AG20443 (cell line): ENCODE results near the gene SLC35E3.
"Not testable (repeated sequence)": the region's sequence is repeated elsewhere in the genome, so short reads cannot be mapped to it uniquely, and the experiment has no call there.

Experiments used
- DNase-seq: peaks from one replicate; pipeline ENCODE4 v3.0.0; 2012; ENCODE audit warnings: low spot score, mixed read lengths

Gene SLC35E3

GRCh38 chr12:68813242-68813593, 67.2 kb downstream of the SLC35E3 start:
- DNase-seq: no peak

GRCh38 chr12:68814490-68815231, 68.7 kb downstream of the SLC35E3 start:
- no peak for DNase-seq

- no peak for DNase-seq
These were observed 69.4 kb downstream of the SLC35E3 start for GRCh38 chr12:68815232-68815927.

- DNase-seq: no peak
These were observed 70.2 kb downstream of the SLC35E3 start for GRCh38 chr12:68815928-68816800.

- DNase-seq: not testable (repeated sequence)
These were observed 73.5 kb downstream of the SLC35E3 start for GRCh38 chr12:68819481-68819880.

GRCh38 chr12:68821357-68822188, 75.6 kb downstream of the SLC35E3 start:
- no peak for DNase-seq

GRCh38 chr12:68823696-68824095, 77.7 kb downstream of the SLC35E3 start:
- DNase-seq: no peak

GRCh38 chr12:68824131-68824530, 78.2 kb downstream of the SLC35E3 start:
- no peak for DNase-seq

- DNase-seq: no peak
These were observed 78.7 kb downstream of the SLC35E3 start for GRCh38 chr12:68824597-68825250.

- no peak for DNase-seq
These were observed 79.7 kb downstream of the SLC35E3 start for GRCh38 chr12:68825569-68826217.

- no peak for DNase-seq
These were observed 82.1 kb downstream of the SLC35E3 start for GRCh38 chr12:68827895-68828671.

GRCh38 chr12:68828672-68829068, 82.7 kb downstream of the SLC35E3 start:
- DNase-seq: no peak
